Thyroid gland (tissue), 4 donors: ENCODE results near the gene MSANTD4. TPM values are rescaled to one million over a fixed set of nuclear protein-coding genes. Genes with fewer than 3 reads are reported as not detected.
"Not testable (repeated sequence)": the region's sequence is repeated elsewhere in the genome, so short reads cannot be mapped to it uniquely, and the experiment has no call there.

Experiments
- DNase-seq, 2 donors: peaks; one replicate each; pipeline ENCODE4 v3.0.0-alpha.2; 2019
- H3K27ac ChIP-seq, 3 donors: fragments of 200-600 bp; sonication (generic); 1 replicate in 2 of 3; 2 replicates in 1 of 3; pipeline ENCODE4 v1.5.1; 2016 to 2019; ENCODE audit warnings: mild to moderate bottlenecking in 1 of 3, moderate library complexity in 1 of 3
- H3K27me3 ChIP-seq: fragments of 200-600 bp; sonication (generic); one replicate; pipeline ENCODE4 v1.5.1; 2019
- H3K36me3 ChIP-seq, 2 donors: fragments of 200-600 bp; sonication (generic); one replicate each; pipeline ENCODE4 v1.5.1; 2016 to 2019
- H3K4me1 ChIP-seq, 2 donors: fragments of 200-600 bp; sonication (generic); one replicate each; pipeline ENCODE4 v1.5.1; 2017 to 2019
- H3K4me3 ChIP-seq, 3 donors: fragments of 200-600 bp; sonication (generic); replicated peaks in 1 of 3; 1 replicate in 2 of 3; 2 replicates in 1 of 3; pipeline ENCODE4 v1.5.1; 2016; ENCODE audit warnings: mild to moderate bottlenecking in 1 of 3
- H3K9me3 ChIP-seq: fragments of 200-600 bp; sonication (generic); one replicate; pipeline ENCODE4 v1.5.1; 2017
- POLR2A ChIP-seq, 2 donors: fragments of 450-650 bp; IDR thresholded peaks; one replicate each; pipeline ENCODE4 v1.6.1; 2017; ENCODE audit warnings: antibody characterized with exemption in 2 of 2, mild to moderate bottlenecking in 2 of 2, moderate library complexity in 1 of 2
- WGBS, 2 donors: methylation state at CpG; one replicate each; pipeline ENCODE4 v1.1.5; 2017; 5-methylcytosine and 5-hydroxymethylcytosine counted together
- intact Hi-C: fragments of 100-400 bp; cut with DNase I; formaldehyde crosslinking; loops from one replicate; pipeline ENCODE4 v1.15.1; 2023
- total RNA-seq, 4 donors: library from RNA; depleted of rRNA; stranded (reverse); fragments of >200 nt; gene quantifications; one replicate each; pipeline ENCODE4 v1.2.3, GENCODE V29; 2016
- TF ChIP-seq, protein P1 (sequence below), 6 experiments: fragments of 200-600 bp in 3 of 6; fragments of 450-650 bp in 3 of 6; sonication (generic) in 3 of 6; IDR thresholded peaks; one replicate each; pipeline ENCODE4 v1.5.1; 2016 to 2019; ENCODE audit warnings: antibody characterized with exemption in 6 of 6, mild to moderate bottlenecking in 2 of 6, inconsistent platforms in 1 of 6, moderate library complexity in 1 of 6

Gene MSANTD4
- total RNA-seq, 4 donors from 2014 or later: 21.5 to 32.8 (median 30.5) TPM

DNA sequence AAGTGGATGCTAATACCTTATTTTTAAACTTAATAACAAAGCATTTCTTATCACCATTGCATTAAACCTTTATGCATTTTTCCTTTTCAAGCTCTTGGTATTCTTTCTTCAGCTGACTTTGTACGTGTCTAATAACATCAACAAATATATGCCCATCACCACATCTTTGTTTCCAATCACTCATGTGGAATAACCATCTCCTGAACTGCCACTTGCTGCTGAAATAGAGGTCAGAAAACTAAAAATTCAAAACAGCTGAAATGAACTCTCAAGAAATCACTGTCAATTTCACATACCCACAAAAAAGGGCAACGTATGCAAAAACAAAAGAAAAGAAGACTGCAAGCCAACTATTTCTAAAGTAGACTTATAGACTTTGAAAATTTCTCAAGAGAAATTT lies 7.4 kb downstream of the MSANTD4 start:
- Histone ChIP-seq H3K4me1 (peaks cover 9 to 11% of the 10 kb centered on the region in 2 donors), H3K36me3 (peaks cover 5 to 12% of the 10 kb centered on the region in 2 donors), H3K9me3 (no peaks in the 10 kb centered on the region), H3K27me3 (no peaks in the 10 kb centered on the region), H3K4me3 (no peak overlapping the region), H3K27ac (no peak overlapping the region)
- intact Hi-C loops: no loop called here
- TF ChIP-seq, protein P1, sequence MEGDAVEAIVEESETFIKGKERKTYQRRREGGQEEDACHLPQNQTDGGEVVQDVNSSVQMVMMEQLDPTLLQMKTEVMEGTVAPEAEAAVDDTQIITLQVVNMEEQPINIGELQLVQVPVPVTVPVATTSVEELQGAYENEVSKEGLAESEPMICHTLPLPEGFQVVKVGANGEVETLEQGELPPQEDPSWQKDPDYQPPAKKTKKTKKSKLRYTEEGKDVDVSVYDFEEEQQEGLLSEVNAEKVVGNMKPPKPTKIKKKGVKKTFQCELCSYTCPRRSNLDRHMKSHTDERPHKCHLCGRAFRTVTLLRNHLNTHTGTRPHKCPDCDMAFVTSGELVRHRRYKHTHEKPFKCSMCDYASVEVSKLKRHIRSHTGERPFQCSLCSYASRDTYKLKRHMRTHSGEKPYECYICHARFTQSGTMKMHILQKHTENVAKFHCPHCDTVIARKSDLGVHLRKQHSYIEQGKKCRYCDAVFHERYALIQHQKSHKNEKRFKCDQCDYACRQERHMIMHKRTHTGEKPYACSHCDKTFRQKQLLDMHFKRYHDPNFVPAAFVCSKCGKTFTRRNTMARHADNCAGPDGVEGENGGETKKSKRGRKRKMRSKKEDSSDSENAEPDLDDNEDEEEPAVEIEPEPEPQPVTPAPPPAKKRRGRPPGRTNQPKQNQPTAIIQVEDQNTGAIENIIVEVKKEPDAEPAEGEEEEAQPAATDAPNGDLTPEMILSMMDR (IDR thresholded peaks at IDR 0.05): no peak
- no peak for TF ChIP-seq POLR2A (IDR thresholded peaks at IDR 0.05)
- DNase-seq: no peak
- 86 to 89% methylated on average over 2 of the region's 2 CpGs for WGBS, 2 donors

DNA sequence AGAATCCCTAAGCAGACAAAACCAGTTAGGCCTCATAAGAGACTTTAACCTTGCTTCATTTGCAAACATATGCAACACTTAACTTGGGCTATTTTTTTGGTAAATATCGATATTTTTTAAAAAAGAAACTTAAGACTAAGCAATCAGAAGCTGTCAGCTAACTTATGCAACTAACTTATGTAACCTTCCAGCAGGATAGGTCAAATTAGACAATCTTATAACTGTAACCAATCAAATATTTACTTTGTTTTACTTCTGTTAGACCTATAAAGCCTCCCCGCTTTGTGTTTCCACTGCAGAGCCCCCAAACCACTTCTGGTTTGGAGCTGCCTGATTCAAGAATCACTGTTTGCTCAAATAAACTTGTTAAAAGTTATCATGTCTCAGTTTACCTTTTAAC lies 8.0 kb downstream of the MSANTD4 start:
- 96 to 97% methylated on average over 2 of the region's 2 CpGs for WGBS, 2 donors
- Histone ChIP-seq H3K4me1 (peaks cover 8 to 9% of the 10 kb centered on the region in 2 donors), H3K4me3 (no peak overlapping the region), H3K36me3 (peaks cover 11 to 17% of the 10 kb centered on the region in 2 donors), H3K27me3 (no peaks in the 10 kb centered on the region), H3K9me3 (no peaks in the 10 kb centered on the region), H3K27ac (no peak overlapping the region)
- DNase-seq: no peak
- intact Hi-C loops: no loop called here
- TF ChIP-seq, protein P1 (IDR thresholded peaks at IDR 0.05): no peak
- no peak for TF ChIP-seq POLR2A (IDR thresholded peaks at IDR 0.05)

DNA sequence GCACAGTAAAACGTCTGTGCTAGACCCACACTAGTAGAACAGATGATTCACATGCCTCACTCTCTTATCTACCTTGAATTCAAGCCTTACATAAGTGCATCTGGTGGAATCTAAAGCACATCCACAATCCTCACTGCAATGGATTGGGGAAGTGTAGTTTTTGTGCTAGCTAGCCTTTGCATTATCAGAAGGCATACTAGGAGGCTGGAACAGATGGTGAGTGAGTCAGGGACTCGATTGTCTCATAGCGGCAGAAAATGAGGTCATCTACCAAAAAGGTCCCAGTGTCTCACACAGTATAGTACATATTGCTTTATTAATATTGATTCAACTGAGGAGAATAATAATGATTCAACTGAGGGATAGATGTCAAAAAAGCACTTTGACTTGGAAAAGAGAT lies 9.3 kb downstream of the MSANTD4 start:
- Histone ChIP-seq H3K9me3 (no peaks in the 10 kb centered on the region), H3K27ac (no peak overlapping the region), H3K36me3 (peaks cover 11 to 17% of the 10 kb centered on the region in 2 donors), H3K27me3 (no peaks in the 10 kb centered on the region), H3K4me1 (no peaks in the 10 kb centered on the region), H3K4me3 (no peak overlapping the region)
- intact Hi-C loops: no loop called here
- WGBS, 2 donors: 72 to 73% methylated on average over 3 of the region's 3 CpGs
- TF ChIP-seq, protein P1 (IDR thresholded peaks at IDR 0.05): no peak
- TF ChIP-seq POLR2A (IDR thresholded peaks at IDR 0.05): no peak
- DNase-seq: no peak

DNA sequence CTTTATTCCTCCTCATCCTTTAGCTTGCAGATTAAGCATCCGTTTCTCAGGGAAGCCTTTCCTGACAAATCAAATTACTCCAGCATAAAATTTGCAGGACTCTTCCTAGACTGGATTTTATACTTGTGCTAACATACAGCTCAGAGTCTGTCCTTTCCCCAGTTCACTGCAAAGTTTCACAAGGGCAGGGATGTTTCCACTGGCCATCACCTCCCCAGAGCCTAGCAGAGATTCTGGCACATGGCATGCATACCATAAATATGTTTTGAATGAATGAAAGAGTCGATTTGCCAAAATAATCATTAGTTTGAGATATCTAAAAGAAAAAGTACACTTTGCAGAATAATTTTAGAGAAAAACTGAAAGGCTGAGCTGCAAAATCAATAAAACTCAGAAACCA lies 10.6 kb downstream of the MSANTD4 start:
- Histone ChIP-seq H3K27me3 (no peaks in the 10 kb centered on the region), H3K36me3 (peaks cover 13 to 17% of the 10 kb centered on the region in 2 donors), H3K27ac (no peak overlapping the region), H3K9me3 (no peaks in the 10 kb centered on the region), H3K4me3 (no peak overlapping the region), H3K4me1 (no peaks in the 10 kb centered on the region)
- no peak for DNase-seq
- WGBS, 2 donors: 89% methylated on average over 2 of the region's 2 CpGs
- intact Hi-C loops: no loop called here
- TF ChIP-seq POLR2A (IDR thresholded peaks at IDR 0.05): no peak
- TF ChIP-seq, protein P1 (IDR thresholded peaks at IDR 0.05): no peak

DNA sequence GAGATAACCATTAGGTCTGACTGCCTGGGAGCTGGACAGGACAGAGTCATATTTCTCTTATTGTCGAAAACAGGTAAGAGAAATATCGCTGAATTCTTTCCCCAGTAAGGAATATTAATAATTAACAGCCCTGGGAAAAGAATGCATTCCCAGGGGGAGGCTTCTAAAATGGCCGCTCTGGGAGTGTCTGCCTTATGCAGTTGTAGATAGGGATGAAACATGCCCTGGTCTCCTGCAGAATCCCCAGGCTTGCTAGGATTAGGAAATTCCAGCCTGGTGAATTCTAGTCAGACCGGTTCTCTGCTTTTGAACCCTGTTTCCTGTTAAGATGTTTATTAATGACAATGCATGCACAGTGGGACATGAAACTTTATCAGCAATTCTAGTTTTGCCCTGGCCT lies 18.9 kb downstream of the MSANTD4 start:
- DNase-seq, H3K4me1 ChIP-seq, intact Hi-C loops, H3K36me3 ChIP-seq, H3K27me3 ChIP-seq, H3K4me3 ChIP-seq, H3K27ac ChIP-seq, H3K9me3 ChIP-seq: not testable (repeated sequence)
- 92 to 98% methylated on average over 4 of the region's 4 CpGs for WGBS, 2 donors
